ENCODE measurements around the gene WNT11.
A peak's percentile ranks its signal among the peaks of the same experiment; 100 is the strongest.

WNT11 gene

DNA sequence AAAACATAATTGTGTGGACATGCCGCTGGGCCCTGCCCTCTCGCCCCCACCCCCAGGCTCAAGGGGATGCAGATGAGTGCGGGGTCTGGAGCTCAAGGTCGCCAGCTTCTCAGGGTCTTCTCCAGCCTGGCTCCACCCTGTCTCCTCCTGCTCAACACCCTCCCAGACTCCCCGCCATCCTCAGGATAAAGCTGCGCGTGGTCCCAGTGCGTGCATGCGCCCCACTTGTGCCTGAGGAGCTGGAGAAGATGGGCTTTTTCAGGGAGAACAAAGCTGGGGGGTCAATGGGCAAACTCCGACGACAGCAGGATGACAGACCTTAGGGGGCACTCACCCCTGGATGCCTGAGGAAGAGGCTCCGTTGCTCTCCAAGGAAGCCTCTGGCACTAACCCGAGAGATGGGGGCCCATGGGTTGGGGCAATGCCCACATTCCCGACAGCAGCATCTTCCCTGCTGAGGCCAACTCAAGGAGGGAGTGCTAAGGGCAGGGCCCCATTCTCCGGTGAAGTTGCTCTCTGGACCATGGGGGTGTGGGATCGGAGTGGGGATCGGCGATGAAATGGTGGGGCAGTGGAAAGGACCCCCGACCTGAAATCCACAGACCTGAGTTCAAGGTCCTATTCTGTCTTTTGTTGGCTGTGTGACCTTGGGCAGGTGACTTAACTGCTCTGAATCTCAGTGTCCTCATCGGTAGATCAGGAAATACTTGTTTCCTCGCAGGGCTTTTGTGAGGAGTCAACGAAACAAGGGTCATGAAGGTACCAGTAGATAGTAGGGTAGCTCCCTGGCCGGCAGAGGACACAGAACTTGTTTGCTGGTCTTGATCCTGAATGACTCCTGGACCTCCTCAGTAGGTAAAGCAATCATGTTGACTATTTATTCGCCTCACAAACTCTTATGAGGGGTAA, 47.7 kb downstream of the WNT11 start:
- in situ Hi-C loops (cut with HindIII; ENCODE audit: low sequenced_read_pairs), result no loop called here
- TF ChIP-seq, protein P1, sequence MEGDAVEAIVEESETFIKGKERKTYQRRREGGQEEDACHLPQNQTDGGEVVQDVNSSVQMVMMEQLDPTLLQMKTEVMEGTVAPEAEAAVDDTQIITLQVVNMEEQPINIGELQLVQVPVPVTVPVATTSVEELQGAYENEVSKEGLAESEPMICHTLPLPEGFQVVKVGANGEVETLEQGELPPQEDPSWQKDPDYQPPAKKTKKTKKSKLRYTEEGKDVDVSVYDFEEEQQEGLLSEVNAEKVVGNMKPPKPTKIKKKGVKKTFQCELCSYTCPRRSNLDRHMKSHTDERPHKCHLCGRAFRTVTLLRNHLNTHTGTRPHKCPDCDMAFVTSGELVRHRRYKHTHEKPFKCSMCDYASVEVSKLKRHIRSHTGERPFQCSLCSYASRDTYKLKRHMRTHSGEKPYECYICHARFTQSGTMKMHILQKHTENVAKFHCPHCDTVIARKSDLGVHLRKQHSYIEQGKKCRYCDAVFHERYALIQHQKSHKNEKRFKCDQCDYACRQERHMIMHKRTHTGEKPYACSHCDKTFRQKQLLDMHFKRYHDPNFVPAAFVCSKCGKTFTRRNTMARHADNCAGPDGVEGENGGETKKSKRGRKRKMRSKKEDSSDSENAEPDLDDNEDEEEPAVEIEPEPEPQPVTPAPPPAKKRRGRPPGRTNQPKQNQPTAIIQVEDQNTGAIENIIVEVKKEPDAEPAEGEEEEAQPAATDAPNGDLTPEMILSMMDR (IDR thresholded peaks at IDR 0.05; ENCODE audit: low read depth, low read length), result no peak
- H3K4me3 ChIP-seq (ENCODE audit: low read depth, low read length), result no peak overlapping the region
- no peak for DNase-seq (ENCODE audit: low read depth, low spot score)

DNA sequence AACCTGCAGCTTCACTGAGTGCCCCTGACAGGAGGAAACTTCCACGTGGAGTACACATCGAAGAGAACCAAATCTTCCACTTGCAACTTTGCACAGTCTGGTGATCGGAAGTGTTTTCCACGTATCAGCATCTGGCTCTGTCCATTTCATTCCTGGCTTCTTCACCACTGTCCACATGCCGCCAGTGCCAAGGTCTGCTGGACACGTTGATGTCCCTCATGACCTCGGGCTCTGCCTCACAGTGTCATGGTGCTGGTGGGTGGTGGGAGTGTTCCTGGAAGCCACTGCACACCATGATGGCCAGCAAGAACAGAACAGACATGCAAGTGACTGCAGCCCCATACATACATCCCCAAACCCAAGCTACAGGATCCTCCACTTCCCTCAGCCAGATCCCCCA, 48.4 kb downstream of the WNT11 start:
- TF ChIP-seq, protein P1 (IDR thresholded peaks at IDR 0.05; ENCODE audit: low read depth, low read length), result no peak
- no peak for DNase-seq (ENCODE audit: low read depth, low spot score)
- in situ Hi-C loops (cut with HindIII; ENCODE audit: low sequenced_read_pairs), result no loop called here
- H3K4me3 ChIP-seq (ENCODE audit: low read depth, low read length), result no peak overlapping the region

DNA sequence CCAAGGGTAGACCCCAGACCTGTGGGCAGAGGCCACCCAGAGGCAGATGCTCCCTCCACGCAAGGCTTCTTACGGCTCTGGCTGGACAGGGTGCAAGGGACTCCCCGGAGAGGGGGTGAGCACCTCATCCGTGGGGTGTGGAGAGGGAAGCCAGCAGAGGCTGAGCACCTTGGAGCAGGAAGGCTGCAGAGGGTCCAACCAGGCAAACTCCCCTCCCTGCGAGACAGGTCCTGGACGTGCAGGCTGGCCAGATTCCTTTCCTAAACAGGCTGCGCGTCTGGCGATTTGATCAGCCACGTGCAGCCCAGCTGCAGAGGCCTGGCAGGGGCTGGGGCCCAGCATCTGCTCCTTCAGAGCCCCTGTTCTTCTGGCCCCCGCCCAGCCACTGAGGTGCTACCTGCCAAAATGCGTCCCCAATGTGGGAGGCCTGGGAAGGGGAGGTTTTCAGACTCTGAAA, 49.3 kb downstream of the WNT11 start:
- no peak overlapping the region for H3K4me3 ChIP-seq (ENCODE audit: low read depth, low read length)
- in situ Hi-C loops (cut with HindIII; ENCODE audit: low sequenced_read_pairs), result no loop called here
- DNase-seq (ENCODE audit: low read depth, low spot score), result no peak
- TF ChIP-seq, protein P1 (IDR thresholded peaks at IDR 0.05; ENCODE audit: low read depth, low read length), result no peak

DNA sequence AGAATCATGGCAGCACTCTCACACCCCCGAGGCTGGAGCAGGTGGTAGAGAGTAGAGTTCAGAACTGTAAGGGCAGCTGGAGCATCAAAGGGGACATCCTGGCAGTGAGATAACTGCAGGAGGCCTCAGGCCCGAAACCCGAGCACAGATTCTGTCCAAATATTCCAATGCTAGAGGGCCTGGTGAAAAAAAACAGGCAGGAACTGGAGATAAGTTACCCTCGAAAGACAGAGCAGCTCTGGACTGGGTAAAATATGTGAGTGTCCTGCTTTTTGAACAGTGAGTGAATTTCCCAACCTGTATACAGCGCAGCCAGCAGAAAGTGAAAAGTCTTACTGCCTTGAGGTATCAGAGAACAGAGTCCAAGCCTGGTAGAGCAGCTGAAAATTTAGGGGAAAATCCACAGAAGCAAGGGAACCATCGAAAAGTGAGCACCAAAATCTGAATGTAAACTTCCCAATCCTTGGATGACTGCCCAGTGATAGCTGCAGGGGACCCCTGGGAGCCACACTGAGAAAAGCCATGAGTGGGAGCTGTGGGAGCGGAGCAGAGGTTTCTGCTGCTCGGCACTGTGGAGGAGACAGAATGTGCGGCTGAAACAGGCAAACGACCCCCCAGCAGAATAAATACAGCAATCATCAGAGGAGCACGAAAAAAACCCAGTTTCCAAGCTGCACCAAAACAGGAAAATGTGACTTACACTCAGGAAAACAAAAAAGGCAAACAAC, 50.6 kb downstream of the WNT11 start:
- no peak overlapping the region for H3K4me3 ChIP-seq (ENCODE audit: low read depth, low read length)
- no peak for DNase-seq (ENCODE audit: low read depth, low spot score)
- TF ChIP-seq, protein P1 (IDR thresholded peaks at IDR 0.05; ENCODE audit: low read depth, low read length), result no peak
- in situ Hi-C loops (cut with HindIII; ENCODE audit: low sequenced_read_pairs), result no loop called here

DNA sequence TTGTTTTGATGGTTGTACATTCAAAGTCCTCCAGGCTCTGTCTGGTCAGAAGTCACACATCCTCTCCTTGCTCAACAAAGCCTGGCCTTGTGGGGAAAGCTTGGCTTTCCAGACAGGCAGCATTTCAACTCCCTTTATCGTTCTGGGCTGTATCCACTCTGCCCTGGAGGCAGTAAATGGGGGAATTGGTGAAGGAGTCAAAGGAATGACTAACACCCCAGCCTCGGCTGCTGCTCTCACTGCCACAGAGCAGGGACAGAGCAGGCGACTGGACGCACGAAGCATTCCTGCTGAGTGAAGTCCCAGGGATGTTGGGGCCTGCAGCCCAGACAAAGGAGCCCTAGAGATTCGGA, 52.8 kb downstream of the WNT11 start:
- TF ChIP-seq, protein P1 (IDR thresholded peaks at IDR 0.05; ENCODE audit: low read depth, low read length), result no peak
- H3K4me3 ChIP-seq (ENCODE audit: low read depth, low read length), result no peak overlapping the region
- in situ Hi-C loops (cut with HindIII; ENCODE audit: low sequenced_read_pairs), result no loop called here
- DNase-seq (ENCODE audit: low read depth, low spot score), result no peak

DNA sequence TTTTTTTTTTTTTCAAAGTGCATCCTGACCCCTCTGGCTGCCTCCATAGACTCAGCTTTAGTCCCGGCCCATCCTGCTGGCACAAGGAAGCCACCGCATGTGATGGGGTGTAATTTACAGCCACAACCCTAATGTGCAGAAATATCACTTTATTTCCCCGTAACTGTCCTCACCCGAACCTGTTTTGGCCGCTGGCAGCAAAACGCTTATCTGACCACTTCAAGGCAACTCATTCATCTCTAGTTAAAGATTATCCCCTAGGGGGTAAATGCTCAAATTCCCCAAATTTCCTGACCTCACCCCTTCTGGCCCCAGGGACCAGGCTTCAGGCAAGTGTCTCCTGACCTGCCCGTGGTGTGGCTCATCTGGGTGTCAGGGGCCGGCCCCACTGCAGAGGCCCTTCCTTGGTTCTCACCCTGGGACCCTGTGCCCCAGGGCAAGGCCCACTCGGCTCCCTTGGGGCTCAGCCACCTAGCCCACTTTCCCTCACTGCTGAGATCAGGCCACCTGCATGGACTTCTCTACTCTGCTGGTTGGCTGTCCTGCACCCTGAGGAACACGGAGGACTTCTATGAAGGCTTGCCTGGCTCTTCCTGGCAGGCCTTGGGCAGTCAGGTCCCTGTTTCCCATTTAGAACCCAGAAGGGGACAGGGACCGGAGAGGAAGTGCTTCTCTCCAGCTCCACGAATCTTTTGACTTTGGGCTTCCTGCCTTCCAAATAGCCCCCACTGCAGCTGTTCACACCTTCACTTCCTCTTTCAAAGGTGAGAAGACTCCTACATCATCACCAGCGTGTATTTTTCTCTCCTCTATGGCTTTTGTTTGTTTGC, 53.3 kb downstream of the WNT11 start:
- H3K4me3 ChIP-seq (ENCODE audit: low read depth, low read length), result peak overlapping the region; percentile 35
- DNase-seq (ENCODE audit: low read depth, low spot score), result no peak
- in situ Hi-C loops (cut with HindIII; ENCODE audit: low sequenced_read_pairs), result no loop called here
- TF ChIP-seq, protein P1 (IDR thresholded peaks at IDR 0.05; ENCODE audit: low read depth, low read length), result no peak

All from astrocyte of the spinal cord (primary cell).